ENCODE results near the gene ZBTB45.
"Not testable (repeated sequence)": the region's sequence is repeated elsewhere in the genome, so short reads cannot be mapped to it uniquely, and the experiment has no call there.

ZBTB45 gene

DNA sequence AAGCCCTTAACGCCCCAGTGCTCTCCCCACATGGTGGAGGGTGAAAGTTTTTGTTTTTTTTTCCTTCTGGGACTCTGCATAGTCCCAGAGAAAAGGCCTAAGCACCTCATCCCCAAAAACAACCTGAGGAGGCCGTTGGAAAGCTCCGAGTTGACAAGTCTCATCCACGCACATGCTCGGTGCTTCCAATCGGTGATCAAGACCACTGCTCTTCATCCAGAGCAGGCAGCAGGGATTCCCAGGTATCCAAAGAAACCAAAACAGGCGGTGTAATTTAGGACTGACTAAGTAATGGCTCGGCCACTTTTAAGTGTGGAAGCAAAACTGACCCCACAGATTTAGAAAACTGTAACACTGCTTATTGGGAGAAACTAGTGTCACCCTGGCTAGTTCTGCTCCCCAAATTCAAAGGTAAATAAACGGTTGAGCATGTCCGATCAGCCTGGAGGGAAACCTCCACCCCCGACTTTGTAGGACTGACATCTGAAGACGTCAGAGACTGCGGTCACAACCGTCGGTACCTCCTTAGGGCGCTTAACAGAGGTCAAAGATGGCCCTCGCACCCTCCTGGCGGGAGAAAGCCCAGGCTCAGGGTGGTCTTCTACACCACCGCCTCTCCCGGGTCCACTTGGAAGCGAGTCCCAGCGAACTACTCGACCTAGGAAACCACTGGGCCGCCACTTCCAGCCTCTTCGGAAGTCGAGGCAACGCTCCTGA lies 44.5 kb downstream of the ZBTB45 start:
- DNase-seq (ENCODE audit: low read depth), result no peak

DNA sequence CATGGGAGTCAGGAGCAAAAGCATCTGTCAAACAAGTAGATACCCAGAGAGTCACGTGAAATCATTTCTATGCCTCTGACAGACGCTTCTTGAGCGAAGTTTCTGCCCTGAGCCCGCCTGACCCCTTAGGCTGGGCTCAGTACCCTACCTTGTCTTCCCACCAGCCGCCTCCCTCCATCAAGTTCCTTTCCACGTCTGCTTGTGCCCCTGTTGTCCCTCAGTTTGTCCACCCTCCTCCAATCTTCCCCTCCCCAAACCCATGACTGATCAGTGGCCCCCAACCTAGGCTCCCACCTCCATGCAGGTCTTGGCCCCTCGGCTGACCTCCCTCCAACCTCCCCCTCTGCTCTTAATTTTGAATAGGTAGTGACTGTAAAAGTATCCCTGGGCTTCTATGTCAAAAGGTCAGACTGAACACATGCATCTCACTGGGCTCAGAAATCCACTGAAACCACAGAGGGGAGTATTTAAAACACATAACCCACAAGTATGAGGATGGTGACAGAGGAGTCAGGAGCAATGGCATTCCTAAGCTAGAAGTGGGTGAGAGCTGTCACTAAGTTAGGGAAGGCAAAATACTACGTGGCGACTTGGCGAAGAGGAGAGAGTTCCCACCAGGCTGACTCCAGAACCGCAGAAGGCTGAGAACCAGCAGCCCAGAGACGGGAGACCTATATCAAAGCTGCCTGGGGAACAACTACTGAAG lies 45.2 kb downstream of the ZBTB45 start:
- peak; percentile 5 for DNase-seq (ENCODE audit: low read depth)

DNA sequence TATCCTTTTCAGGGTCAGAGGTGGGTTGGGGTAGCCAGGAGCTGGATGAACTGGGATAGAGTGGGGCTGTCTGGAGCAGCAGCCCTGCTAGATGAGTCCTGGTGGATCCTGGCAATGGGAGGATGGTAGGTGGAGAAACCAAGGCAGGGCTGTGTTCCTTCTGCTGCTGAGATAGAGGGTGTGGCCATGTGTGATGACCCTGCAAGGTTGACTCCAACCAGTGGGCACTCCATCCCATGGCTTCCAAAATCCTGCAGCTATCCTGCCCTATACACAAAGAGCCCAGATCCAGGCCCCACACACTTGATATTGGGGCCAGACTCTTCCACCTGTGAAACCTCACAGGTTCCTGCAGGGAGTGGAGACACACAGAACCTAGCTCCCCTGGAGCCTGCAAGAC lies 45.8 kb downstream of the ZBTB45 start:
- no peak for DNase-seq (ENCODE audit: low read depth)

DNA sequence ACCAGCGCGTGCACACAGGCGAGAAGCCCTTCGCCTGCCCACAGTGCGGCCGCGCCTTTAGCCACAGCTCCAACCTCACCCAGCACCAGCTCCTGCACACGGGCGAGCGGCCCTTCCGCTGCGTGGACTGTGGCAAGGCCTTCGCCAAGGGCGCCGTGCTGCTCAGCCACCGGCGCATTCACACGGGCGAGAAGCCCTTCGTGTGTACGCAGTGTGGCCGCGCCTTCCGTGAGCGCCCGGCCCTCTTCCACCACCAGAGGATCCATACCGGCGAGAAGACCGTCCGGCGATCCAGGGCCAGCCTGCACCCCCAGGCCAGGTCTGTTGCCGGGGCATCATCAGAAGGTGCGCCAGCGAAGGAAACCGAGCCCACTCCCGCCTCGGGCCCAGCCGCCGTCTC lies 47.9 kb downstream of the ZBTB45 start:
- no peak for DNase-seq (ENCODE audit: low read depth)

DNA sequence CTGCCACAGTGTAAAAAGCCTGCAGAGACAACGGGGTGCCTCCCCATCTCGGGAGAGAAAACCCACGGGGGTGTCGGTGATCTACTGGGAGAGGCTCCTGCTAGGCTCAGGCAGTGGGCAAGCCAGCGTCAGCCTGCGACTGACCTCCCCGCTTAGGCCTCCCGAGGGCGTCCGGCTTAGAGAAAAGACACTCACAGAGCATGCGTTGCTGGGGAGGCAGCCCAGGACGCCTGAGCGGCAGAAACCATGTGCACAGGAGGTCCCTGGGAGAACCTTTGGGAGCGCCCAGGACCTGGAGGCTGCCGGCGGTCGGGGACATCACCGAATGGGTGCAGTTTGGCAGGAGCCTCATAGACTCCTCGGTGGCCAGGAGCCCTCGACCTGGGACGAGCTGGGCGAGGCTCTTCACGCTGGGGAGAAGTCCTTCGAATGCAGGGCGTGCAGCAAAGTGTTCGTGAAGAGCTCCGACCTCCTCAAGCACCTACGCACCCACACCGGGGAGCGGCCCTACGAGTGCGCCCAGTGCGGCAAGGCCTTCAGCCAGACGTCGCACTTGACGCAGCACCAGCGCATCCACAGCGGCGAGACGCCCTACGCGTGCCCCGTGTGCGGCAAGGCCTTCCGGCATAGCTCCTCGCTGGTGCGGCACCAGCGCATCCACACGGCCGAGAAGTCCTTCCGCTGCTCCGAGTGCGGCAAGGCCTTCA lies 48.6 kb downstream of the ZBTB45 start:
- DNase-seq (ENCODE audit: low read depth), result not testable (repeated sequence)

DNA sequence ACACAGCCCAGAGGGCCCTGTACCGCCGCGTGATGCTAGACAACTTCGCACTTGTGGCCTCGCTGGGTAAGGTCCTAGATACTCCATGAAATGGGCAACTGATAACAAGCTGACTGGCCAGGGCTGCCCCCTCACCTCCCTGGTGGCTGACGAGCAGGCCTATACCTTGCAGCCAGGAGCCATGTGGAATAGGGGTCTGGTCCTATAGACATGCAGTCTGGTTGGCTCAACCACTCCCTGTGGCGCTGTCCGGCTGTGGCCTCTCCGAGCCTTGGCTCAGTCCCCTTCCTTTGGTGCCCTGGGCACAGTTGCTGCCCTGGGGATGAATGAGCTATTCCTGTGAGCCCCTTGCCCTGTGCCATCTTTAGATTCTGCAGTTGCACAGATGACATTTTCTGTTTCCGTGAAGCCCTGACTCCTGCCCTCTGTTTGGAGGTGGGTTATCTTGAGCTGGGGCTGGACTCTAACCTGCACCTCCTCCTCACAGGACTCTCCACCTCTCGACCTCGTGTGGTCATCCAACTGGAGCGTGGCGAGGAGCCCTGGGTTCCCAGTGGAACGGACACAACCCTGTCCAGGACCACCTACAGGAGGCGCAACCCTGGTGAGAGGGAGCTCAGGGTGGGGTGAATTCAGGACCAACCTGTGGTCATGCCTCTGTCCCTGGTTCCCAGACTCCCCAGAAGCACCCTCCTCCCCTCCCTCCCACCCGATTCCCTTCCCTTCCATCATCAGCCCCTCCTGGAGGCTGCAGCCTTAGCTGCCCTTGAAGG lies 50.2 kb downstream of the ZBTB45 start:
- DNase-seq (ENCODE audit: low read depth), result no peak

DNA sequence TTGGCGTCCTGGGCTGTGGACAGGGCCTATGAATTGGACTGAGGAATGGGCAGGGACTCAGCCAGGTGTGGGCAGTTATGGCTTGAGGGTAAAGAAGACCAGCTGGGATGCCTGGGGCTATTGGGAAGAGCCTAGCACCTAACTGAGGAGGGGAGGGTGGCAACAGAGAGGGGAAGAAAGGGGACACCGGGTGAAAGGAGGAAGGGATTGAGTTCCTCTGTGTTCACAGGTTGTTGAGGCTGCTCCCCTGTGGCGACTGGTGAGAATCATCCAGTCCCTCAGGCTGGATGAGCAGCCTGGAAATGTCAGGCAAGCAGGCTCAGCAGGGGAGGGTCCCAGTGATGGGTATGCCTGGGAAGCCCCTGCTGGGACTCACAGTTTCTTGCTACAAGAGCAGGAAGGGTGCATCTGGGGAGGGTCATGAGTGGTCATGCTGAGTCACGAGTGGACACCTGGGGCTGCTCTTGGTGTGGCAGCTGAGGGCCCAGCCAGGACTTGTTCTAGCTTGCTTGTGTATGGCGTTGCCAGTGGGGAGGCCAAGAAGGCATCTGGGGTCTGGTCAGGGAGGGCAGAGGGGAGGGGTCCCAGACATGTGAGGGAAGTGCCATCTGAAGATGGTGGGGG lies 51.3 kb downstream of the ZBTB45 start:
- no peak for DNase-seq (ENCODE audit: low read depth)

DNA sequence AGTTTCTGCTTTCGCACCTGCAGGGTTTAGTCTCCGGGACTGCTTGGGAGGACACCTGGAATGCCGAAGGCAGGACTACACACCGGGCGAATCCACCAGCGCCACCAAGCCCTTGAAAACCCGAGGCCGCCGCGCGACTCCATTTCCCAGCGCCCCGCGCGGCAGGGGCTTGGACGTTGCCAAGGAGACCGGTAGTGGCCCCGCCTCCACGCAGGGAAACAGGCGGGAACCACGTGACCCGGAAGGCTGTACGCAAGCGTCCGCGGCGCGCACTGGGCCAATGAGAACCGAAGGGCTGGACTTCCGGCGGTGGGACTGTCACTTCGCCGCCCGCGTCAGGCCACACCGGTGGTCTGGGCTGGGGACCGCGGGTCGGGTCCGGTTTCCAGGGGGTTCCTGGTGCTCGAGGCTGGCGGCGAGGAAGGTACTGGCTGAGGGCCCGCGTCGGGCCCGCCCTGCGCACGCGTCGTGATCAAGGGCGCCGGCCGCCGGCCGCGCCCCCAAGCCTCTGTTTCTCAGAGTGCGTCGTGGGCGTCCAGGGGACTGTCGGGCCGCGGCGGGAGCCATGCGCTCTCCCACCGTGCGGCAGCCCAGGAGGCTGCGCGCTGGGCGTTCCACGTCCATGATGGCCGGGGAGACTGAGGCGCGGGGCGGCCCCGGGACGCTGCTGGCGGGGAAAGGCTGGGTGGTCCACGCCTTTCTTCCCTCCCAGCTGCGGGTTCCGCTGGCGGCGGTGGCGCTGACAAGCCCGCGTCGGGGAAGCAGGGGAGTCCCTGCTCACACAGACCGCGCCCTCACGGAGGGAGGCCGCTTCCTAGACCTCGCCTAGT lies 52.6 kb downstream of the ZBTB45 start, which contains the start of gene ZNF324:
Gene ZNF324 (plus strand): TSS at position 321 of the 830 bp plus-strand sequence. CDS start 2,106 bp downstream, outside the sequence.
- DNase-seq (ENCODE audit: low read depth), result peak; percentile 92

DNA sequence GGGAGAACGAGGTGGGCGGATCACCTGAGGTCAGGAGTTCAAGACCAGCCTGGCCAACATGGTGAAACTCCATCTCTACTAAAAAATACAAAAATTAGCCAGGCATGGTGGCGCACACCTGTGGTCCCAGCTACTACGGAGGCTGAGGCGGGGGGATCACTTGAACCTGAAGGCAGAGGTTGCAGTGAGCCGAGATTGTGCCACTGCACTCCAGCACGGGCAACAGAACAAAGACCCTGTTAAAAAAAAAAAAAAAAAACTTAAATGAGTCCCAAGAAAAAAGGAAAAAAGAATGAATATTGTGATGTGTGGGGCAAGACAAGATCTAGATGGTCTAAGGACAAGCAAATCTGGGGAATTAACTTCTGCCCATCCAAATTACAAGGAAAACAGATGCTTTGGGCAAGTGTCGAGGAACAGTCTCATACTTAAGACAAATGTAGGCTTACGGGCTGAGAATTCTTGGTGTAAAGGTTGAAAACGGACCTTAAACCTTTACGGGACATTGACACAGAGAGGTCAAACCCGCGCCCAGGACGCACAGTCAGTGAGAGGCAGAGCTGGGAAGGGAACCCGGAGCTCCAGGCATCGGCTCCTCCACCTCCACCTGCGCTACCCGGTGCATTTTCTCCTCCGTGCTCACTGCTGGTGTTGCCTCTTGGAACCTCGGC lies 53.4 kb downstream of the ZBTB45 start:
- no peak for DNase-seq (ENCODE audit: low read depth)
